ENCODE data around the gene CCDC28B.
A peak's percentile ranks its signal among the peaks of the same experiment; 100 is the strongest.

Gene CCDC28B

DNA sequence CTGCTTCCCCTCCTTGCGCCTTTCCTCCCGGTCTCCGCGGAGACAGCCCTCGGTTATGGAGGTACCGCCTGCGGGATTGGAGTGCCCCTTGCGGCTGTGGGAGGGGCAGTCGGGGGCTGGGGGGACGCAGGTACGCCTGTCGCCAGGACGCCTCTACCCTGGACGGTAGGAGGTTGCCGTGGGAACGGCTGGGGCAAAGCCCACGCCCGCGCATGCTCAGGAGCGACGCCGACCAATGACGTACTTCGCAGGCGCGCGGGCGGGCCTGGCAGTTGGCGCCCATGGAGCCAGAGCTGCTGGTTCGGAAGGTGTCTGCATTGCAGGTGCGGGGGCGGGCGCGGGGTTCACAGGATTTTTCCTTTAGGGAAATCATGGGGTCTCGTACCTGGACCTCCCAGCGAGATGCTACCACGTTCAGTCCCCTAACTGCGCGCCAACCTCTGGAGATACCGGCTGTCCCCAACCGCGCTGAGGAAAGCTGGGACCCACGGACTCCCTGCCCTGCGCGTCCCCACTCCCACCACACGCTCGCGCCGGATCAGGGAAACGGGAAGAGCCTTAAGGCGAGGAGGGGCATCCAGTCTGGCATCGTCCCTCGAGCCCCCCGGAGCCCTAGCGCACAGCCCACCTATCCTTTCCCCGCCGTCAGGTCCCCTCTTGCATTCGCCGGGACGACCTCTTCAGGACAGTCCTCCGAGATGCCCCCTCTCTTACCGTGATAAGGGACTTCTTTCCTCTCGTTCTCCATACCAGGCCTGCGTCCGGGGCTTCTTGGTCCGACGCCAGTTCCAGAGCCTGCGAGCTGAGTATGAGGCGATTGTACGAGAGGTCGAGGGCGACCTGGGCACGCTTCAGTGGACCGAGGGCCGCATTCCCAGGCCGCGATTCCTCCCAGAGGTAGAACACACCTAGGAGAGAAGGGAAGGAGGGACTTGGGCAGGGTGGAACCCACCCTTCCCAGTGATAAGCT lies 5.3 kb downstream of the CCDC28B start, which contains the start of gene IQCC:
Gene IQCC (plus strand): TSS at position 271 of the 970 bp plus-strand sequence. CDS start 11 bp downstream, at position 282.
- DNase-seq (ENCODE audit: low read depth, low spot score), result peak; percentile 78
- H3K4me3 ChIP-seq (ENCODE audit: low read depth, low read length), result peak within 1 kb of the TSS; percentile 82

DNA sequence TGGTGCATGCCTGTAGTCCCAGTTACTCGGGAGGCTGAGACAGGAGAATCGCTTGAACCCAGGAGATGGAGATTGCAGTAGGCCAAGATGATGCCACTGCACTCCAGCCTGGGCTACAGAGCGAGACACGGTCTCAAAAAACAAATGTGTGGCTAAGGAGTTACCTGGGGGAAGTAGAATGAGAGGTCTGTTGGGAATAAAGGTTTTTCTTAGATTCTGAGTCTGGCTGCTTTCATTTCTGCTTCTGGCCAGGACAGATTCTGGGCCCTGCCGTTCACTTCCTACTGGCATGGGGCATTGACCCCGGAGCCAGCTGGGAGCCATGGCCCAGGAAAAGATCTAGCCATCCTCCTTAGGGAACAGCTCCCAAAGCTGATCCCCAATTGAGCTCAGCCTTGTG lies 8.1 kb downstream of the CCDC28B start:
- no peak for DNase-seq (ENCODE audit: low read depth, low spot score)
- in situ Hi-C loops (cut with HindIII; ENCODE audit: low sequenced_read_pairs), result no loop called here
- no peak overlapping the region for H3K4me3 ChIP-seq (ENCODE audit: low read depth, low read length)
- TF ChIP-seq, protein P1, sequence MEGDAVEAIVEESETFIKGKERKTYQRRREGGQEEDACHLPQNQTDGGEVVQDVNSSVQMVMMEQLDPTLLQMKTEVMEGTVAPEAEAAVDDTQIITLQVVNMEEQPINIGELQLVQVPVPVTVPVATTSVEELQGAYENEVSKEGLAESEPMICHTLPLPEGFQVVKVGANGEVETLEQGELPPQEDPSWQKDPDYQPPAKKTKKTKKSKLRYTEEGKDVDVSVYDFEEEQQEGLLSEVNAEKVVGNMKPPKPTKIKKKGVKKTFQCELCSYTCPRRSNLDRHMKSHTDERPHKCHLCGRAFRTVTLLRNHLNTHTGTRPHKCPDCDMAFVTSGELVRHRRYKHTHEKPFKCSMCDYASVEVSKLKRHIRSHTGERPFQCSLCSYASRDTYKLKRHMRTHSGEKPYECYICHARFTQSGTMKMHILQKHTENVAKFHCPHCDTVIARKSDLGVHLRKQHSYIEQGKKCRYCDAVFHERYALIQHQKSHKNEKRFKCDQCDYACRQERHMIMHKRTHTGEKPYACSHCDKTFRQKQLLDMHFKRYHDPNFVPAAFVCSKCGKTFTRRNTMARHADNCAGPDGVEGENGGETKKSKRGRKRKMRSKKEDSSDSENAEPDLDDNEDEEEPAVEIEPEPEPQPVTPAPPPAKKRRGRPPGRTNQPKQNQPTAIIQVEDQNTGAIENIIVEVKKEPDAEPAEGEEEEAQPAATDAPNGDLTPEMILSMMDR (IDR thresholded peaks at IDR 0.05; ENCODE audit: low read depth, low read length), result no peak

More for the DNA sequence above, 5.3 kb downstream of the CCDC28B start, which contains the start of gene IQCC:
- TF ChIP-seq, protein P1 (IDR thresholded peaks at IDR 0.05; ENCODE audit: low read depth, low read length), result no peak
- in situ Hi-C loops (cut with HindIII; ENCODE audit: low sequenced_read_pairs), result no loop called here

DNA sequence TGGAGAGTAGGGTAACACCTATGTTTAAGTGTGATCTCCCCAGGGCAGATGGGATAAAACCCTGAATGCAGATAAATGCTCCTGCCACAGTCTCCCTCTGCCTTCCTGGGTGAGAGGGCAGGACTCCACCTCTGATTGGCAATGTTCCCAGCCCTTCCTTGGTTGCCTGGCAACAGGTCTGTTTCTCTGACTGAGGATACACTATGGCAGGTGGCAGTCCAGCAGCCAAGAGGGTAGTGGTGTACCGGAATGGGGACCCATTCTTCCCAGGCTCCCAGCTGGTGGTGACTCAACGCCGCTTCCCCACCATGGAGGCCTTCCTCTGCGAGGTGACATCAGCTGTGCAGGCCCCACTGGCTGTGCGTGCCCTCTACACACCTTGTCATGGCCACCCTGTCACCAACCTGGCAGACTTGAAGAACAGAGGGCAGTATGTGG lies 8.5 kb downstream of the CCDC28B start, which contains the start of gene DCDC2B:
Gene DCDC2B (plus strand): TSS at position 199 of the 438 bp plus-strand sequence. CDS start 5 bp downstream, at position 204.
- TF ChIP-seq, protein P1 (IDR thresholded peaks at IDR 0.05; ENCODE audit: low read depth, low read length), result no peak
- peak; percentile 60 for DNase-seq (ENCODE audit: low read depth, low spot score)
- H3K4me3 ChIP-seq (ENCODE audit: low read depth, low read length), result no peak within 1 kb of the TSS
- in situ Hi-C loops (cut with HindIII; ENCODE audit: low sequenced_read_pairs), result no loop called here

DNA sequence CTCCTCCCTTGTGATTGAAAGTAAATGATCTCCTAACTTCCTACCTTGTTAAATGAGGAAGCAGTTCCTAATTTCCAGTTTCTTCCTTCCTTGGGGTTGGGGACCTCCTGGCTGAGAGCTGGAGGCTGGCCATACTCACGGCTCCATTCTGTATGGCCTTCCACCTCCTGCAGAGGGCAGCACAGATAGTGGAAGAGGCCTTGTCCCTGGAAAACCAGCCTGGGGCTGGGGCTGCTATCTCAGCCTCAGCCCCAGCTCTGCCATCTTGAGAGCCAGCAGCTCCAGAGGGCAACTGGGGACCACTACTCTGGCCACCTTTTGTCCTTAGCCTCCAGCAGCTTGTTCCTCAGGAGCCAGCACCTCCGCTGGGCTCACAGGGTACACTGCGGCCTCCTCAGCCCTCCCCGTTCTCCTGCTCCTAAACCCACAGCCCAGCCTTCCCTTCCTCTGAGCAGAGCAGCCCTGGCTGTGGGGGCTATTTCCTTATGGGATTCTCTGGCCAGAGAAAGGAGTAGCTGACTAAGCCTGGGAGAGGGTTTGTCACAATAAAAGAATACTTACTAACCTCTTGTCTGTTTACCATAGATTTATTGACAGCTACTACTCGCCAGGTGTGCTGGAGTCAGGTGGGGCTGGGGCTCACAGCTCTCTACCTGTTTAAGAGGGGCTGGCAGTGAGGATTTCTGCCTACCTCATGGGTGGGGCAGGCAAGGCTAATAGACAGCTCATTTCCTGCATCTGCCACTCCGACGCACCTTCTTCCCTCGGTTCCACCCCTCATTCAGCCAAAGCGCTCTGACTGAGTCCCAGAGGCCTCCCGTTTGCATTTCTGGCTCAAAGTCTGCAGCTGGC lies 15.5 kb downstream of the CCDC28B start:
- H3K4me3 ChIP-seq (ENCODE audit: low read depth, low read length), result no peak overlapping the region
- peak; percentile 56 for DNase-seq (ENCODE audit: low read depth, low spot score)
- TF ChIP-seq, protein P1 (IDR thresholded peaks at IDR 0.05; ENCODE audit: low read depth, low read length), result peak; percentile 91
- in situ Hi-C loops (cut with HindIII; ENCODE audit: low sequenced_read_pairs), result no loop called here

DNA sequence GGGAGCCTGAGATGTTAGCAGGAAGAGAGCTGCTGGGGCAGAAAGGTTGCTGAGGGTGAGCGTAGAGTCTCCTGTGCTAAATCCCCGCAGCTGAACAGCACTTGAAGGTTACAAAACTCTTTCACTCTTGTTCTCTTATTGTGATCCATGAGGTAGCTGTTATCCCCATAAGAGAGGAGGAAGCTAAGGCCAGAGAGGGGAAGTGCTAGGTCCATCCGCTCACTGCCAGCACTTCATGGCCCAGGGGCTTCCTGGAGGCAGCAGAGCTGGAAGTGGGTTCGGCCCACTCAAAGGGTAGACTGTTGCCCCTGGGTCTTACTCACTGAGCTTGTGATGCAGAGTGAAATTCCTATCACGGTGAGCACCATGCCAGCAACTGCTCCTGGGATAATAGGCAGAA lies 16.2 kb downstream of the CCDC28B start:
- H3K4me3 ChIP-seq (ENCODE audit: low read depth, low read length), result no peak overlapping the region
- no peak for DNase-seq (ENCODE audit: low read depth, low spot score)
- in situ Hi-C loops (cut with HindIII; ENCODE audit: low sequenced_read_pairs), result no loop called here
- TF ChIP-seq, protein P1 (IDR thresholded peaks at IDR 0.05; ENCODE audit: low read depth, low read length), result no peak

DNA sequence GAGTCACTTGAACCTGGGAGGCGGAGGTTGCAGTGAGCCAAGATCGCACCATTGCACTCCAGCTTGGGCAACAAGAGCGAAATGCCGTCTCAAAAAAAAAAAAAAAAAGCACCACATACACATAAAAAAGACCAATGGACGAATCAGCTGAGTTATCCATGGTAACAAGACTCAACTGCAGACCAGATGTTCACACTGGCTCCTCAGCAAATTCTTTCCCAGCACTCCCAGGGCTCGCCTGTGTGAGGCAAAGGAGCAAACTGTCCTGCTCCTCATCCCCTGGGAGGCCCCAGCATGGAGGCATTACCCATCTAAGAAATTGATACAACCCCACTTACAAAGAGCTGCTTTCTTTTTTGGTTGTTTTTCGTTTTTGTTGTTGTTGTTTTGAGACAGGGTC lies 18.6 kb downstream of the CCDC28B start:
- no peak for DNase-seq (ENCODE audit: low read depth, low spot score)
- H3K4me3 ChIP-seq (ENCODE audit: low read depth, low read length), result no peak overlapping the region
- in situ Hi-C loops (cut with HindIII; ENCODE audit: low sequenced_read_pairs), result no loop called here
- TF ChIP-seq, protein P1 (IDR thresholded peaks at IDR 0.05; ENCODE audit: low read depth, low read length), result no peak

Measured in astrocyte of the spinal cord (primary cell).